Transverse colon (tissue), 4 donors: ENCODE data around the gene TMED10.

Source experiments
- CTCF ChIP-seq, 5 experiments: fragments of 200-600 bp in 3 of 5; fragments of 450-650 bp in 2 of 5; sonication (generic) in 3 of 5; IDR thresholded peaks; 1 replicate in 2 of 5; 2 replicates in 3 of 5; pipeline ENCODE4 v1.5.1; 2016 to 2017; ENCODE audit warnings: antibody characterized with exemption in 5 of 5, inconsistent platforms in 3 of 5, mild to moderate bottlenecking in 2 of 5, moderate library complexity in 1 of 5
- EP300 ChIP-seq: sonication (generic); formaldehyde crosslinking; IDR thresholded peaks from one replicate; pipeline ENCODE4 v1.6.1; 2017; ENCODE audit warnings: antibody characterized with exemption, low read depth
- POLR2A ChIP-seq: fragments of 450-650 bp; IDR thresholded peaks from one replicate; pipeline ENCODE4 v1.6.1; 2016; ENCODE audit warnings: antibody characterized with exemption, mild to moderate bottlenecking, moderate library complexity
- POLR2AphosphoS5 ChIP-seq, 3 donors: sonication (generic); formaldehyde crosslinking; IDR thresholded peaks; one replicate each; pipeline ENCODE4 v1.6.1; 2016; ENCODE audit warnings: antibody characterized with exemption in 3 of 3

- TF ChIP-seq CTCF (IDR thresholded peaks at IDR 0.05) = no peak
- TF ChIP-seq POLR2A = no peak
- no peak for TF ChIP-seq POLR2AphosphoS5 (IDR thresholded peaks at IDR 0.05)
- no peak for TF ChIP-seq EP300
Observed at GRCh38 chr14:75185251-75186040, 9.0 kb upstream of the TMED10 start.
